Glutamatergic neuron (in vitro differentiated cells): Measurements from ENCODE around the gene ALS2. TPM values are rescaled to one million over a fixed set of nuclear protein-coding genes. Genes with fewer than 3 reads are reported as not detected.

ENCODE experiments used
- DNase-seq: peaks from one replicate; pipeline ENCODE4 v3.0.0; 2022
- H3K27ac Mint-ChIP-seq: one replicate; pipeline ENCODE4 v1.8.0; 2020; ENCODE audit warnings: mild to moderate bottlenecking, mixed read lengths, inconsistent platforms; ENCODE audit not compliant: unreplicated experiment
- H3K27me3 Mint-ChIP-seq: one replicate; pipeline ENCODE4 v1.8.0; 2020; ENCODE audit warnings: mild to moderate bottlenecking, moderate library complexity, mixed read lengths, inconsistent platforms; ENCODE audit not compliant: unreplicated experiment
- H3K36me3 Mint-ChIP-seq: one replicate; pipeline ENCODE4 v1.8.0; 2020; ENCODE audit warnings: mild to moderate bottlenecking, mixed read lengths, inconsistent platforms; ENCODE audit not compliant: unreplicated experiment
- H3K4me1 Mint-ChIP-seq: one replicate; pipeline ENCODE4 v1.8.0; 2020; ENCODE audit warnings: mild to moderate bottlenecking, low read depth, mixed read lengths, inconsistent platforms; ENCODE audit not compliant: unreplicated experiment
- H3K4me3 Mint-ChIP-seq: one replicate; pipeline ENCODE4 v1.8.0; 2020; ENCODE audit warnings: mild to moderate bottlenecking, mixed read lengths, inconsistent platforms; ENCODE audit not compliant: unreplicated experiment
- H3K9me3 Mint-ChIP-seq: one replicate; pipeline ENCODE4 v1.8.0; 2020; ENCODE audit warnings: mild to moderate bottlenecking, moderate library complexity, mixed read lengths, inconsistent platforms; ENCODE audit not compliant: unreplicated experiment
- CTCF ChIP-seq: fragments of 200-600 bp; sonication (generic); IDR thresholded peaks from one replicate; pipeline ENCODE4 v1.5.0; 2021; ENCODE audit not compliant: partially characterized antibody, unreplicated experiment
- long read RNA-seq: library from polyadenylated mRNA; unstranded; transcript quantifications from one replicate; pipeline ENCODE4 v2.0.0, GENCODE V29; 2020; ENCODE audit not compliant: unreplicated experiment
- total RNA-seq: library from RNA; stranded (reverse); fragmentation: NEBNext Ultra II Directional; extraction: Animal tissue kit (Norgen Biotek cat#: 25700); gene quantifications from one replicate; pipeline ENCODE4 v1.2.1, GENCODE V29; 2021; ENCODE audit not compliant: unreplicated experiment

ALS2 gene
- 44.0 TPM for total RNA-seq
- long read RNA-seq, transcript ALS2-206 (4 exons, 2,677 nt): major isoform, 5 of 10 reads
- long read RNA-seq, partial matches to known transcripts: 2 of 10 reads
- long read RNA-seq, other reads (novel, unspliced or antisense): 3 of 10 reads

GRCh38 chr2:201780674-201781493 is at the start of gene ALS2:
TSS of gene ALS2 (minus strand) at chr2:201780933. CDS start at chr2:201768885, 12,048 bp downstream.
- peaks cover 7% of the 10 kb centered on the region for H3K27me3 Mint-ChIP-seq
- peaks cover 6% of the 10 kb centered on the region for H3K9me3 Mint-ChIP-seq

GRCh38 chr2:201828220-201828619 is 47.5 kb upstream of the ALS2 start:
- no peak for TF ChIP-seq CTCF

More at GRCh38 chr2:201780674-201781493, at the start of gene ALS2:
- peak; percentile 99 for DNase-seq
- Mint-ChIP-seq H3K36me3 (no peaks in the 10 kb centered on the region), H3K4me1 (peaks cover 20% of the 10 kb centered on the region), H3K27ac (peak within 1 kb of the TSS; percentile 82), H3K4me3 (peak within 1 kb of the TSS; percentile 99)
- no peak for TF ChIP-seq CTCF

GRCh38 chr2:201827621-201828020 is 46.9 kb upstream of the ALS2 start:
- Mint-ChIP-seq H3K27ac (no peak overlapping the region), H3K4me3 (no peak overlapping the region), H3K27me3 (no peaks in the 10 kb centered on the region), H3K36me3 (peaks cover 4% of the 10 kb centered on the region), H3K9me3 (no peaks in the 10 kb centered on the region), H3K4me1 (peaks cover 6% of the 10 kb centered on the region)
- no peak for DNase-seq
- no peak for TF ChIP-seq CTCF

More at GRCh38 chr2:201828220-201828619, 47.5 kb upstream of the ALS2 start:
- H3K4me1 Mint-ChIP-seq: peaks cover 4% of the 10 kb centered on the region
- H3K36me3 Mint-ChIP-seq: peaks cover 4% of the 10 kb centered on the region
- H3K4me3 Mint-ChIP-seq: no peak overlapping the region
- H3K27ac Mint-ChIP-seq: no peak overlapping the region
- no peaks in the 10 kb centered on the region for H3K9me3 Mint-ChIP-seq
- no peak for DNase-seq
- H3K27me3 Mint-ChIP-seq: no peaks in the 10 kb centered on the region

GRCh38 chr2:201824212-201824611 is 43.5 kb upstream of the ALS2 start:
- Mint-ChIP-seq H3K9me3 (peaks cover 7% of the 10 kb centered on the region), H3K36me3 (no peaks in the 10 kb centered on the region), H3K27me3 (peaks cover 3% of the 10 kb centered on the region), H3K4me1 (peaks cover 20% of the 10 kb centered on the region), H3K4me3 (no peak overlapping the region), H3K27ac (no peak overlapping the region)
- no peak for TF ChIP-seq CTCF
- no peak for DNase-seq

- Mint-ChIP-seq H3K36me3 (no peaks in the 10 kb centered on the region), H3K4me3 (peak overlapping the region; percentile 33), H3K27ac (no peak overlapping the region), H3K9me3 (peaks cover 7% of the 10 kb centered on the region), H3K27me3 (peaks cover 3% of the 10 kb centered on the region), H3K4me1 (peaks cover 21% of the 10 kb centered on the region)
- DNase-seq: no peak
- no peak for TF ChIP-seq CTCF
Observed at GRCh38 chr2:201821080-201821479, 40.3 kb upstream of the ALS2 start.
